Anterior cingulate cortex (tissue), 58 donors: ENCODE data around the gene FSTL5.
A peak's percentile ranks its signal among the peaks of the same experiment; 100 is the strongest.

Experiments used
- DNase-seq, 58 donors: peaks; one replicate each; lab custom pipeline; 2025; lab: John Stamatoyannopoulos, UW

The FSTL5 gene

DNA sequence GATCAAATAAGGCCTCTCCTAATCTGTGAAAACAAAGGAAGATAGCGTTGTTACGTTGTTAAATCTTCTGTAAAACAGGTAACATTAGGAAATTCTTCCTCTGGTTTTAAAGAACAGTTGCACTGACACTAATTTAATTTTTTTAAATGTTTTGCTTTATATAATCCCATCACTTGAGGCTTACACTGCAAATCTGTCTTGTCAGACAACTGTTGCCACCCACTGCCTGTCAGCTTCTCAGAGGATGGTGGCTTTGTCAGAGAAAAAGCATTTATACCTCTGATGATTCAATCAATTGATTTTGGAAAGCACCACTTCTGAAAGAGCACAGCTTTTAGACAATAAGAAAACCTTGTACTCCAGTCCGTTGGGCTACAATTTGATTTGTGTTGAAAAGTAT is 799.1 kb downstream of the FSTL5 start:
- DNase-seq: no peak

DNA sequence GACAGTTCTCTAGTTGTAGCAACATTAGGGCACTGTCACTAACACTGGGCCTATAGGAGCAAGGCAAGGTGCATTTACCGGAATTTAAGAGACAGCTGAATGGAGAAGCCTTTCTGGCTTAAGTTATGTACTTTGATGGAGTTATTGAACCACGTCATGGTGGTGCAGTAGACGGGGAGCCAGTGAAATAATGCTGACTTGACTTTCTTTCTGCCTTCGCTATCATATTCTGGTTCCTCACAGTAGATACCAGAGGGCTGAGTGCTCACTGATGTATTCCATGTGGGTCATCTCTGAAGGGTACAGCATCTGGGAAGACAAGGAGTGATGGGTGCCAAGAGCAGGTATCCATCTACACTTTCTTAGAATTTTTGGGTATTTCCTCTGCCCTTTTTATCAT is 802.8 kb downstream of the FSTL5 start:
- DNase-seq: no peak

- DNase-seq: no peak
Observed at GRCh38 chr4:161359491-161359890, 804.3 kb downstream of the FSTL5 start.

DNA sequence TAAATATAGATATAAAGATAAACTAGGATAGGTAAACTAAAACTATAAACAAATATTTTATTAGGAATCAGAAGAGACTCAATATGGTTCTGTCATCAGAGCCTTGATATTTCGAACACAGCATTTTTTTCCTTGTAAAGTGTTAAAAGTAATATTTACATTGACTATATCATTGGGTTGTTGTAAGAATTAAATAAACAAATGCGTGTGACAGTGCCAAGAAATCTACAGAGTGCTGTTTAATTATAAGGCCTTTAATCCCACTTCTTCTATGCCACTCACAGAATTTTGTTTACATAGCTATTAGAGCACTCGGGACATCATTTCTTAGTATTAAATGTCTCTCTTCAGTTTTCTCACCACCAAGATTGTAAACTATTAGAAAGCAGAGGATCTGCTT is 807.4 kb downstream of the FSTL5 start:
- DNase-seq: no peak

DNA sequence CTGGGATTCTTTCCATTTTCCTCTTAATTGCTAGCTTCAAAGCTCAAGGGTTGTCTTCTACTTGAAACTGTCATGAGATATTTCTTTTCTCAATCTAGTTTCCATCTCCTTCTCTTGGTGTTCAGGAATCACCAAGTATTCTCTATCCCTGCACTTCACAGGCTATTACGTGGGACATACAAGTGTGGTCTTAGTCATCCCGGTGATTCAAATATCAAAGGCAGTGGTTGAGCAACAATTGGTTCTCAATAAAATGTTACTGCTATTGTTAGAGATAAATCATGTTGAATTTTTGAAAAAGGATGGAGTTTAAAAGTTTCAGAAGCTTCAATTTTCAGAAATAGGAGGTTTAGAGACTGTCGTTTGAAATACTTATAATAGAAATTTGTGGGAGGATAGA is 812.9 kb downstream of the FSTL5 start:
- no peak for DNase-seq

- DNase-seq: no peak
Observed at GRCh38 chr4:161345741-161346140, 818.1 kb downstream of the FSTL5 start.

GRCh38 chr4:161343569-161343950 is 820.2 kb downstream of the FSTL5 start:
- DNase-seq: no peak

GRCh38 chr4:161342881-161343568 is 820.8 kb downstream of the FSTL5 start:
- no peak for DNase-seq

GRCh38 chr4:161336621-161337020 is 827.2 kb downstream of the FSTL5 start:
- DNase-seq: no peak

DNA sequence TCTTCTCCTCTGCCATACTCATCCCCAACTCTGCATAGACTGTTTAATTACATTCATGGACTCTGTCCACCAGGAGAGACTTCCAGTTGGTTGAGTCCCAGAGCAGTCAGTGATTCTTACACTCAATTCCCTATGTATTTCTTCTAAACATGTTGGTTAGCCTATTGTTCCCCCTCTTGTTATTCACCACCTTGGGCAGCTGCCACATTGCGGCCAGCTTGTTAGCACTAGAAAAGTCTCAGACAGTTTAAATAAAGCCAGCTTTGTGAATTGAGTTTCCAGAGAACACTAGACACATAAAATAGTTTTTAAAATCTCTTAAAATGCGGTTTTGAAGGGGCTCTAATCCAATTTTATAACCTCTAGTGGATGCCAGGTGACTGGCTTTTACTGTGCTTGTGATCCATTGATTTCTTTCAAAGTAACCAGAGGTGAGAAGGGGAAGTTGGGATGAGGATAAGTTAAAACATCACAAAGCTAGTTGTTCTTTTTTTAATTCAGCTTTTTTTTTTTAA is 827.7 kb downstream of the FSTL5 start:
- DNase-seq: peak in 5 of 58 donors; percentile 0 to 10 (median 1)
